T-helper 17 cell (primary cell): ENCODE results near the gene DISP3. TPM values are rescaled to one million over a fixed set of nuclear protein-coding genes. Genes with fewer than 3 reads are reported as not detected.

ENCODE experiments used
- ATAC-seq: fragments of 150-1000 bp; cut with Tn5 transposase; 2 replicates; pipeline ENCODE4 v1.10.0; 2021; ENCODE audit warnings: mild to moderate bottlenecking, moderate library complexity
- DNase-seq, 3 donors: peaks; one replicate each; pipeline versions ENCODE4 v3.0.0 to v3.0.0-alpha.2; 2020 to 2021
- H3K9me3 ChIP-seq: one replicate; pipeline ENCODE4 v1.7.0; 2013; ENCODE audit warnings: low read length, mild to moderate bottlenecking; ENCODE audit not compliant: control insufficient read depth, poor library complexity, severe bottlenecking
- H3K27ac Mint-ChIP-seq: one replicate; pipeline ENCODE4 v1.8.0; 2022; ENCODE audit warnings: mild to moderate bottlenecking, moderate library complexity, mixed read lengths
- H3K27me3 Mint-ChIP-seq: one replicate; pipeline ENCODE4 v1.8.0; 2022; ENCODE audit warnings: mixed read lengths
- H3K36me3 Mint-ChIP-seq: one replicate; pipeline ENCODE4 v1.8.0; 2022; ENCODE audit warnings: low read depth, mixed read lengths
- H3K4me1 Mint-ChIP-seq: one replicate; pipeline ENCODE4 v1.8.0; 2022; ENCODE audit warnings: mild to moderate bottlenecking, mixed read lengths
- H3K4me3 Mint-ChIP-seq: one replicate; pipeline ENCODE4 v1.8.0; 2022; ENCODE audit warnings: mild to moderate bottlenecking, moderate library complexity, mixed read lengths
- total RNA-seq, 4 donors: library from RNA in 2 of 4; stranded (reverse) in 2 of 4; gene quantifications; one replicate each; pipeline ENCODE4 v1.2.3 and lab custom pipeline; 2022 to 2026

DISP3 gene
- total RNA-seq, 2 donors from 2014 or later: 0.70 to 1.1 TPM

DNA sequence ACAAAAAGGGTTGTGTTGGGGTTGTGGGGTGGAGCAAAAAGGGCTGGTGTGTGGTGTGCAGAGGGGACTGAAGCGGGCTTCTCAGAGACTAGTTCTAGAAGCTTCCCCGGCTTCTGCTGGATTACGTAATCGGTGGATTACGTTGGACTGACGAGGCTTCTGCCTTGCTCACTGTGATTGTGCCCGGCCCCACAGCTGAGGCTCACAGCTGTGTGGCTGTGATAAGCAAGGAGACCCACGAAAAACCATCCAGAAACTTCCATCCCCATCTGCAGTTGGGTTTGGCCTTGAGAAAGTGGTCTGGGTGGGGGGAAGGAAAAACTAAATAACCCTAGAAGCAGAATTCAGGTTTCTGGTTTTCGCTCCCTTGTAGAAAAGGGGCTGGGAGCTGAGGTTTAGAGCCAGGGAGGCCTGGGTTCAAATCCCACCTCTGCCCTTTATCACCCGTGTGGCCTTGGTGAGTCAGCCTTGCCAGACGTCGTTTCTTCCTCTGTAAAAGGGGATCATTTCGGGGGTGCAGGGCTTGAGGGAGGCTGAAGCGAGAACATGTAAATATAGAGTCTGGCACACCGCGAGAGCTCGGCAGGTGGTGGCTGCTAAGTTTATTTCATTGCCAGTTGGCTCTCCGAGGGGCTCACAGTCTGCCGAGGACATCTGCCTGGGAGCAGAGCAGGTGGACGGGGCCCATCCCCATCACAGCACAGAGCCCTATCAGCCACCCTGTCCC is 30.4 kb upstream of the DISP3 start:
- no peak overlapping the region for H3K27ac Mint-ChIP-seq
- no peak for ATAC-seq

DNA sequence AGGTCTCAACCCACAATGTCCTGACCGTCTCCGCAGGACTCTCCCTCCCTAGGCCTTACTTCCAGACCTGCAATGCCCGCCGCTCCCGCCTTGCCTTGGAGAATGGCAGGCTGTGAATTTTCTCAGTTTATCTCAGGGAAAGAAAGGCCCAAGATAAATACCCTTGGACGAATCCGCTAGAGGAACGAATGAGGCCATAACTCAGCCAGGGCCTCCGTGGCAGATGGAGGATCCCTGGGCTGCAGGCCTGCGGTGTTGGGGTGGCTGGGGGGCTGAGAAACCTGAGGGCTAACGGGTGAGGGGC is 29.9 kb upstream of the DISP3 start:
- H3K27ac Mint-ChIP-seq: no peak overlapping the region
- H3K36me3 Mint-ChIP-seq: peaks cover 3% of the 10 kb centered on the region
- H3K9me3 ChIP-seq: no peaks in the 10 kb centered on the region
- no peak overlapping the region for H3K4me3 Mint-ChIP-seq
- peaks cover 4% of the 10 kb centered on the region for H3K4me1 Mint-ChIP-seq
- no peak for ATAC-seq
- DNase-seq: no peak
- H3K27me3 Mint-ChIP-seq: peaks cover 29% of the 10 kb centered on the region

More for the DNA sequence above, 30.4 kb upstream of the DISP3 start:
- peaks cover 4% of the 10 kb centered on the region for H3K4me1 Mint-ChIP-seq
- H3K4me3 Mint-ChIP-seq: no peak overlapping the region
- H3K36me3 Mint-ChIP-seq: peaks cover 3% of the 10 kb centered on the region
- peaks cover 25% of the 10 kb centered on the region for H3K27me3 Mint-ChIP-seq
- no peak for DNase-seq
- H3K9me3 ChIP-seq: no peaks in the 10 kb centered on the region

DNA sequence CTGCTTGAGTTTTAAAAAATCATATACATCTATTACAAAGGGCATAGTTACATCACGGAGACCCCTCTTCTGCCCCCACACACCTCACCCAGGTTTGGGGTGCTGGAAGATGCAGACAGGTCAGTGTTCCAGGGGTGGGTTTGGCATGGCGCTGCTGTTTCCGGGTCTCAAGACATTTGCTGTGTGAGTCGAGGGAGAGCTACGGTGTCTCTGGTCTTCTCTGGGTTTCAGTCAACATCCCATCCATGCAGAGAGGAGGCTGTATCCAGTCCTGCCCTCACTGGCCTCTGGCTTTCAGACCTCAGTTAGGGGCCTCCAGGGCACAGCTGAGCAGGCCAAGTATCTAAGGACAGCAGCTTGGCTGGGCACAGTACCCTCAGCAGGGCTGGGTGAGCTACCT is 28.6 kb upstream of the DISP3 start:
- peaks cover 29% of the 10 kb centered on the region for H3K27me3 Mint-ChIP-seq
- no peaks in the 10 kb centered on the region for H3K4me1 Mint-ChIP-seq
- peaks cover 3% of the 10 kb centered on the region for H3K36me3 Mint-ChIP-seq
- no peaks in the 10 kb centered on the region for H3K9me3 ChIP-seq
- ATAC-seq (no peak), DNase-seq (no peak)
- H3K4me3 Mint-ChIP-seq: no peak overlapping the region
- H3K27ac Mint-ChIP-seq: no peak overlapping the region

DNA sequence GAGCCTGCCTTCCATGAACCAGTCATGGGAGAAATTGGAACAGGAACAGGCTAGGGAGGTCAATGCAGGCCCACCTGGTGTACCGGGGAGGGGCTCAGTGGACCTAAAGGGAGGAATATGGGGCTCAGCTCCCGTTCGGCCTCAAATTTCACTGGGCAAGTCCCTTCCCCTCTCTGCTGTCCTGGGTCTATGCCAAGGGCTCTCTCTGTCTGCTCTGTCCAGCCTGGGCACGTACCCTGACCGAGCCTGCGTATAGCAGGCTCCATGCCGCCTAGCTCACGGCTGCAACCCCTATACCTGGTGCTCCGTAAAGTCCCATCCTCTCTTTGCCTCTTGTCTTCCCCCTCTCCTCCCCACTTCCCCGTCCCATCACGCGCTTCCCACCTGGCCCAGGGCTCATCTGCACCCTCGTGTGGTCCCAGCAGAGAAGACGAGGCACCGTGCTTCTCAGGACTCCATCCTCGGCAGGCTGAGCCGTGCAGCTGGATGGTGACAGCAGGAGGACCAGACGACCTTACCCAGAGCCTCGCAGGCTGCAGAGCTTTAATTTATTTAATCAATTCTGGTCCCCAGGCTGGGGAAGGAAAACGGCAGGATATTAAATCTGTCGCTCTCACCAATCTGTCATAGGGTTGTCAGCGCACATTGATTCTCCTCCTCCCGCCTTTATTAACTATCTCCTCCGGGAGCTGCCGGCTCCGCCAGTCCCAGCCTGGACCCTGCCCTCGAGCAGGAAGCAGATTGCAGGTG is 25.0 kb upstream of the DISP3 start:
- H3K4me1 Mint-ChIP-seq: peaks cover 12% of the 10 kb centered on the region

DNA sequence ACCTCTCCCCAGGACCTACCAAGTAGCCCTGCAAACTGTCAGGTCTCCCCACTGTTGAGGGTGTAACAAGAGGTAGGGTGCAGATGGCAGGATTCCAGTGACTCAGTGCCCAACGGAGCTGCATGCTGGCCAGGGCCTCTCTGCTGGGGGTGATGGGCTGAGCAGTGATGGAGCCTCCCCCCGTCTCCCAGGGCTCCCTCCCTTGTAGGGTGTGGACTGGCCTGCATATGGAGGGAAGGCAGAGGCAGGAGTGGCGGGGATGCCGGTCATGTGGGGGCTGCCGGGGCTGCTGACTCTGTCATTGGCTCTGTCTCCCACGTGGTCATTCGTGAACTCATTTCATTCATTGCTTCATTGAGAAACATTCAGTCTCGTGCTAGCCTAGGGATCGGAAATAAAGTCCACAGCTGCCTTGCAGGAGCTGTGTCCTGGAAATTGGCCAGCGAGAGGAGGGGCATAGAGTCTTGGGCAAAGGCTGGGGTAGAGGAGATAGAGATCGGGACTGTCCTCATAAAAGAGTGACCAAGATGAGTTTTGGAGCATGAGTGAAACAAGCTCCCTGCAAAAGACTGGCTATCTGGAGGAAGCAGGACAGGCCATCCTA is 22.9 kb upstream of the DISP3 start:
- ATAC-seq (no peak), DNase-seq (no peak)
- H3K9me3 ChIP-seq: no peaks in the 10 kb centered on the region
- Mint-ChIP-seq H3K27ac (no peak overlapping the region), H3K4me3 (no peak overlapping the region), H3K27me3 (peaks cover 54% of the 10 kb centered on the region), H3K36me3 (peaks cover 2% of the 10 kb centered on the region), H3K4me1 (peaks cover 12% of the 10 kb centered on the region)

More for the DNA sequence above, 25.0 kb upstream of the DISP3 start:
- no peak for ATAC-seq
- H3K9me3 ChIP-seq: no peaks in the 10 kb centered on the region
- Mint-ChIP-seq H3K4me3 (no peak overlapping the region), H3K27ac (no peak overlapping the region), H3K36me3 (peaks cover 6% of the 10 kb centered on the region), H3K27me3 (peaks cover 51% of the 10 kb centered on the region)
- no peak for DNase-seq

DNA sequence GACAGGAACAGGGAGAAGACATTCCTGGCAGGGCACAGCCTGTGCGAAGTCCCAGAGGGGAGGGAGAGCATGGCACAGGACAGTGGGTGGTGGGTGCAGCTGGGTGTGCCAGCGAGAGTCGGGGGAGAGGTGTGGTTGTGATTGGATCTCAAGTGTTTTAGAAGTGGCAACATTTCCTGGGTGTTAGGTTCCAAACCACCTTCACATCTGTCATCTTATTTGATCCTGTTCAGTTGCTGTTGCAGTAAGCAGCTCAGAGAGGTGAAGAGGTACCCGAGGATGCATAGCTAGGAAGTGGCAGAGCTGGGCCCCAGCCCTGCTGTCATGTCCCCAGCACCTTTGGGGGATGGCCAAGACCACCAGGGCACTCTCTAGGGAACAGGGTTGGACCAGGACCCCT is 22.0 kb upstream of the DISP3 start:
- H3K4me1 Mint-ChIP-seq: peaks cover 12% of the 10 kb centered on the region
- H3K27me3 Mint-ChIP-seq: peaks cover 63% of the 10 kb centered on the region
- DNase-seq (no peak), ATAC-seq (no peak)
- H3K4me3 Mint-ChIP-seq: peak overlapping the region; percentile 73
- no peak overlapping the region for H3K27ac Mint-ChIP-seq
- no peaks in the 10 kb centered on the region for H3K9me3 ChIP-seq
- H3K36me3 Mint-ChIP-seq: peaks cover 2% of the 10 kb centered on the region

DNA sequence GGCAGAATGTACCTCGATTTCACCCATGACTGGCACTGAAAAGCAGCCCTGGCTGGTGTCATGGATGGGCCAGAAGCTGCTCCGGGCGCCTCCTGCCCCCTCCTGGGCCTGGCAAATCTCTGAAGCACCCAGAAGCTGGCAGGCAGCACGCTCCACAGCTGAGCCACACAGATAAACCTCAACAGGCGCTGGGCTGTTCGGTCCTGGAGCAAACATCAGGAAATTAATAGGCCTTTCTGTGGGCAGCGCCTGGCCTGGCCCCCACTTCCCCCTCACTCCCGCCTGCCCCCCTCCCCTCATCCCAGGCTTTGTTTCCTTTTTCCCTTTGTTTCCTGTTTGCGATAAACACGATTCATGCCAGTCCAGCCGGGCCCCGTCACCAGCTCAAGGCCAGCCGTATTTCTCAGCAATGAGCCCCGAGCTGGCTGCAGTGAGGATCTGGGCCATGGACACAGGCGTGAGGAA is 20.1 kb upstream of the DISP3 start:
- Mint-ChIP-seq H3K4me3 (no peak overlapping the region), H3K27me3 (peaks cover 79% of the 10 kb centered on the region), H3K36me3 (peaks cover 2% of the 10 kb centered on the region), H3K4me1 (peaks cover 14% of the 10 kb centered on the region), H3K27ac (no peak overlapping the region)
- ATAC-seq (no peak), DNase-seq (no peak)
- no peaks in the 10 kb centered on the region for H3K9me3 ChIP-seq

DNA sequence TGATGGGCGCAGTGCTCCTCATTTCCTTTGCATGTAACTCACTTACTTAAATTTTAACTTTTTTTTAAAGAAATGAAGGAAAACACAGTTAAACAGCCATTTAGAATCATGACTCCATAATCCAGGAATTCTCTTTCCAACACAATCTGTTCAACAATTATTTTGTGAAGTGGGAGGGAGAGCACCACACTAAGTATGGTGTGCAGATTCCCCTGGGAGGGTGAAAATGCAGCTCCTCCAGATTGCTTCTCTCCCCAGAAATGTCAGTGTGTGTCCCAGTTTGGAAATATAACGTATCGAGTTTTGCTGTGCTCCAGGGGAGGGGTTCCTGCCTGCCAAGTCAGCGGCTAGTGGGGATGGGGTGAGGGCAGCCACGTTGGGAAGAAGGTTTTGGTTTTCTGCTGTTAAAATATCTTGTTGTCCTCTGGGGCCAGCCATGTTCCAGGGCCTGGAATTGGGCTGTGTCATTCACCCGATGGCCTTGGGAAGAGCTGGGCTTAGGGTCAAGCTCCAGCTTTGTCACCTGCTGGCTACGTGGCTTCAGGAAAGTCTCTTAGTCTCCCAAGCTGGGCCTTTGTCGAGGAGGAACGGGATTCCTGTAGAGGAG is 17.3 kb upstream of the DISP3 start:
- DNase-seq (no peak), ATAC-seq (no peak)
- Mint-ChIP-seq H3K36me3 (peaks cover 5% of the 10 kb centered on the region), H3K27ac (no peak overlapping the region), H3K4me3 (no peak overlapping the region), H3K27me3 (peaks cover 71% of the 10 kb centered on the region), H3K4me1 (peaks cover 13% of the 10 kb centered on the region)
- H3K9me3 ChIP-seq: no peaks in the 10 kb centered on the region

DNA sequence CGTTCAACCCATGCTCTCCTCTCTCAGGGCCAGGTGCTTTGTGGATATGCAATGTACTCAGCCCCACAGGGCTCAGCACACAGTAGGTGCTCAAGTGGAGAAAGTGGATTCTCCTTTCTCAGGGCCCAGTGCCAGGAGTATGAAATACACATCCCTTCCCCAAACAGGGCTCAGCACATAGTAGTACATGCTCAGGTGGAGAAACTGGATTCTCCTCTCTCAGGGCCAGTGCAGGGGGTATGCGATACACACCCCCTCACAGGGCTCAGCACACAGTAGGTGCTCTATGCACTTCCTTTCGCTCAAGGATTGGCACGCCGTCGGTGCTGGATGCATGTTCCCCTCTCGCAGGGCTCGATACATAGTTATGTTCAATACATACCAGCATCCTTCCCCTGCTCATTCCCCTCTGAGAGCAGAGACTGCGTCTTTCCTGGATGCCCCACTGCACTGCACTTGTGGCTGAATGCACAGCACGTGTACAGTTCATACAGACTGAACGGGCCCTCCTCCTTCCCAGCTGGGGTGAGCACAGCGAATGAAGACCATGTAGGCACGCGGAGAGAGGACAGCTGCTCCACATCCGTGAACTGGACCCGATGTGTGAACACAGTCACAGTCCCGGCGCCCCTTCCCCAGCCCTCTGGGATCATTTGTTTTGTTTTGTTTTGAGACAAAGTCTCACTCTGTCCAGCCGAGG is 16.6 kb upstream of the DISP3 start:
- DNase-seq: no peak
- ATAC-seq: no peak
- Mint-ChIP-seq H3K4me3 (no peak overlapping the region), H3K27me3 (peaks cover 64% of the 10 kb centered on the region), H3K27ac (no peak overlapping the region), H3K36me3 (peaks cover 5% of the 10 kb centered on the region), H3K4me1 (peaks cover 6% of the 10 kb centered on the region)
- H3K9me3 ChIP-seq: no peaks in the 10 kb centered on the region

DNA sequence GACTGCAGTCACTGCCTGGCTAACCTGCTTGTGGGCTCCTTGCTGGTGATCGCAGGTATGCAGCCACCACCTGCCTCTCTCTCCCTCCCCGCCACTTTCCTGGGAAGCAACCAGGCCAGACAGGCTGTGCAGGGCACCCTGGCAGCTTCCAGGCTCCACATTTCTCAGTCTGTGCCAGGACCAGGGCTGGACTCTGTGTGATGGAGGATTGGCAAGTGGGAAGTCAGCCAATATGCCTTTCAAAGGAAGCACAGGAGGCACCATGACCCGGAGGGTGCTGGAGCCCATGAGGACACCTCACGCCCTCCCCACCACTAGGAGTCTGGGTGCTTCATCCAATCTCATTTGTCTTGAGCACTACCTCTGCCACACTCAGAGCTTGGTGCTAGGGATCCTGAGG is 15.8 kb upstream of the DISP3 start:
- ATAC-seq (no peak), DNase-seq (no peak)
- Mint-ChIP-seq H3K27ac (no peak overlapping the region), H3K4me3 (no peak overlapping the region), H3K36me3 (peaks cover 2% of the 10 kb centered on the region), H3K4me1 (peaks cover 2% of the 10 kb centered on the region), H3K27me3 (peaks cover 60% of the 10 kb centered on the region)
- no peaks in the 10 kb centered on the region for H3K9me3 ChIP-seq

DNA sequence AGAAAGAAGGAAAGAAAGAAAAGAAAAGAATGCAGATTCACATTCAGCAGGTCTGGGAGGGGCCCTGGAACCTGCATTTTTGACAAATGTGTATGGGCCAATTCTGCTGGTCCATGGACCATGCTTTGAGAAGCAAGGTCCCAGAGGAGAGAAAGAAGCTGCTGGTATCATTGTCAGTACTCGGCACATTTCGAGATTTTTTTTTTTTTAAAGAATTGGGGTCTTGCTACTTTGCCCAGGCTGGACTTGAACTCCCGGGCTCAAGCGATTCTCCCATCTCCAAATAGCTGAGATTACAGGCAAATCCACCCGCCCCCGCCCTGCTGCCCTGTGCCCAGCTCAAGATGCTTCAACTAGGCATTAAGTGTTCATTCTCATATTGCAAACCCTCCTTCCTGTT is 13.6 kb upstream of the DISP3 start:
- no peak for DNase-seq
- no peak for ATAC-seq
- H3K4me3 Mint-ChIP-seq: no peak overlapping the region
- peaks cover 2% of the 10 kb centered on the region for H3K36me3 Mint-ChIP-seq
- no peak overlapping the region for H3K27ac Mint-ChIP-seq
- no peaks in the 10 kb centered on the region for H3K9me3 ChIP-seq
- H3K4me1 Mint-ChIP-seq: peaks cover 2% of the 10 kb centered on the region
- peaks cover 62% of the 10 kb centered on the region for H3K27me3 Mint-ChIP-seq

DNA sequence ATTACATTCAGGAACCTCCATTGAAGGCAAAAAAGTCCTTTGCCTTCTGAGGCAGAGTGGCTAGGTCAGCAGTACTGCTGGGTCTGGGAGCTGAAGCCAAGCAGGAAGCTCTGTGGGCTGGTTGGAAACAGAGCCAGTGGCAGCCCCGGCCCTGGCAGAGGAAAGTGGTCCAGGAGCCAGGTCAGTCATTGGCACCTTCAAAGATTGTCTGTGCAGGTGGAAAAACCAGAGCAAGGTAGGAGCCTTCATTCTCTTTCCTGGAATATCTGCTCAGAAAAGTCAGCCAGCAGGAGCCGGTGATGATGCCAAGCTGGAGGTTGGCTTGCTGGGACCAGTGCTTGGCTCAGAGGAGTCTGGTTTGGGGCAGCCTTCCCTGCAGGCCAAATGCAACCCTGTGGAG is 12.5 kb upstream of the DISP3 start:
- H3K4me3 Mint-ChIP-seq: no peak overlapping the region
- peaks cover 2% of the 10 kb centered on the region for H3K36me3 Mint-ChIP-seq
- DNase-seq: no peak
- H3K27ac Mint-ChIP-seq: no peak overlapping the region
- ATAC-seq: no peak
- H3K4me1 Mint-ChIP-seq: peaks cover 2% of the 10 kb centered on the region
- H3K9me3 ChIP-seq: no peaks in the 10 kb centered on the region
- peaks cover 52% of the 10 kb centered on the region for H3K27me3 Mint-ChIP-seq

DNA sequence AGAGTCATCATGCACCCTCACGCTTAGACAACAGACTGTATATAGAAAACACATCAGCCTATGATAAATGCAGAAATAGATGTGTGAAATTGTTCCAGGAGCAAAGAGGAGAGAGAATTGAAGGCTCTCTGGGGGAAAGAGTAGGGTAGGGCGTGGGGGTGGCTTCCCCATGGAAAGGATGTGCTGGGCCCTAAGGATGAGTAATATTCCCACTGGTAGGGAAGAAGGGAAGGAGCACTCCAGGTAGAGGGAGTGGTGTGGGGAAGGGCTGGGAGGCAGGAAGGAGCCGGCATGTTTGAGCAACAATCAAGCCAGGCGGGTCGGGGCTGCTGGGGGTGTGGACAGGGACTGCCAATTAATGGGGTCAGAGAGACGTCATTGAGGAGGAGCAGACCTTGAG is 10.1 kb upstream of the DISP3 start:
- no peak for ATAC-seq
- peaks cover 30% of the 10 kb centered on the region for H3K27me3 Mint-ChIP-seq
- no peaks in the 10 kb centered on the region for H3K9me3 ChIP-seq
- DNase-seq: no peak
- H3K36me3 Mint-ChIP-seq: peaks cover 2% of the 10 kb centered on the region
- H3K4me3 Mint-ChIP-seq: no peak overlapping the region
- no peaks in the 10 kb centered on the region for H3K4me1 Mint-ChIP-seq
- no peak overlapping the region for H3K27ac Mint-ChIP-seq
